H1 (cell line): ENCODE measurements around the gene HSP90B1.

Source experiments
- BRCA1 ChIP-seq: IDR thresholded peaks from 2 replicates; pipeline ENCODE4 v1.6.1; 2012; ENCODE audit warnings: low read depth, low read length, improper control_type of control experiment
- CREB1 ChIP-seq: IDR thresholded peaks from 2 replicates; pipeline ENCODE4 v1.6.1; 2012; ENCODE audit warnings: inconsistent platforms
- CTCF ChIP-seq, 3 experiments: IDR thresholded peaks; 1 replicate in 2 of 3; 2 replicates in 1 of 3; pipeline versions ENCODE4 v1.5.1 to v1.6.1; 2011; ENCODE audit warnings: low read length in 3 of 3, mild to moderate bottlenecking in 3 of 3, inconsistent platforms in 2 of 3, low read depth in 1 of 3, moderate library complexity in 1 of 3; ENCODE audit not compliant: insufficient read depth in 1 of 3; ENCODE audit errors: control extremely low read depth in 1 of 3
- EP300 ChIP-seq, 2 experiments: IDR thresholded peaks; 1 replicate in 1 of 2; 2 replicates in 1 of 2; pipeline ENCODE4 v1.6.1; 2011 to 2012; ENCODE audit warnings: low read depth in 2 of 2, low read length in 2 of 2, mild to moderate bottlenecking in 2 of 2, borderline replicate concordance in 1 of 2, inconsistent platforms in 1 of 2, moderate library complexity in 1 of 2
- EZH2 ChIP-seq: fragments of 200-600 bp; sonication (generic); IDR thresholded peaks from 2 replicates; pipeline ENCODE4 v1.7.1; 2012; ENCODE audit warnings: low read depth, mild to moderate bottlenecking, moderate library complexity, low read length, inconsistent platforms; ENCODE audit not compliant: severe bottlenecking
- MAFK ChIP-seq: IDR thresholded peaks from 2 replicates; pipeline ENCODE4 v1.6.1; 2012; ENCODE audit warnings: low read depth, mild to moderate bottlenecking, improper control_type of control experiment, low read length
- POLR2A ChIP-seq, 2 experiments: IDR thresholded peaks; 1 replicate in 1 of 2; 2 replicates in 1 of 2; pipeline ENCODE4 v1.6.1; 2011; ENCODE audit warnings: low read depth in 2 of 2, low read length in 2 of 2, mild to moderate bottlenecking in 2 of 2; ENCODE audit errors: control extremely low read depth in 1 of 2
- POLR2AphosphoS5 ChIP-seq: IDR thresholded peaks from 2 replicates; pipeline ENCODE4 v1.6.1; 2011; ENCODE audit warnings: low read depth, low read length
- SIN3A ChIP-seq, 2 experiments: IDR thresholded peaks in 1 of 2; conservative IDR thresholded peaks in 1 of 2; 2 replicates each; pipeline ENCODE4 v1.6.1; 2011 to 2012; ENCODE audit warnings: low read length in 2 of 2, improper control_type of control experiment in 1 of 2, low read depth in 1 of 2, mild to moderate bottlenecking in 1 of 2
- SP1 ChIP-seq: IDR thresholded peaks from 2 replicates; pipeline ENCODE4 v1.6.1; 2011; ENCODE audit warnings: low read depth, low read length

- peak; percentile 68 for TF ChIP-seq POLR2AphosphoS5
- TF ChIP-seq CTCF (IDR thresholded peaks at IDR 0.05; ENCODE audit: control extremely low read depth in 1 of 3, insufficient read depth in 1 of 3, low read depth in 1 of 3, low read length in 3 of 3) = no peak
- TF ChIP-seq SIN3A (conservative IDR thresholded peaks at IDR 0.05 in 1 of 2, IDR thresholded peaks at IDR 0.05 in 1 of 2; ENCODE audit: low read depth in 1 of 2, low read length in 2 of 2) = peak; percentile 65 to 82; a peak in 3 of 4 replicates
- TF ChIP-seq EP300 (IDR thresholded peaks at IDR 0.05; ENCODE audit: borderline replicate concordance in 1 of 2, low read depth in 2 of 2, low read length in 2 of 2) = no peak
- no peak for TF ChIP-seq EZH2
- no peak for TF ChIP-seq BRCA1
- peak in 1 of 2 experiments; percentile 77; a peak in 2 of 3 replicates for TF ChIP-seq POLR2A (IDR thresholded peaks at IDR 0.05; ENCODE audit: control extremely low read depth in 1 of 2, low read depth in 2 of 2, low read length in 2 of 2)
- no peak for TF ChIP-seq MAFK
- no peak; the same call in none of the 2 replicates for TF ChIP-seq CREB1
- TF ChIP-seq SP1 = no peak
These were observed 995 bp upstream of the HSP90B1 start for GRCh38 chr12:103929046-103929783.
